NB4 (cell line): ENCODE data around the gene LCAT.

Experiments
- MYC ChIP-seq: IDR thresholded peaks from 2 replicates; pipeline ENCODE4 v1.6.1; 2011; ENCODE audit warnings: low read depth, low read length
- POLR2A ChIP-seq: IDR thresholded peaks from 2 replicates; pipeline ENCODE4 v1.6.1; 2011; ENCODE audit warnings: mild to moderate bottlenecking; ENCODE audit not compliant: insufficient read length; ENCODE audit errors: extremely low read depth
- TF ChIP-seq, protein P1 (sequence below): IDR thresholded peaks from one replicate; pipeline ENCODE4 v1.5.1; 2012; ENCODE audit warnings: low read depth, low read length
- TF ChIP-seq, protein P2 (sequence below): IDR thresholded peaks from 2 replicates; pipeline ENCODE4 v1.6.1; 2011; ENCODE audit warnings: low read depth, low read length

GRCh38 chr16:67987460-67988160 lies 43.7 kb upstream of the LCAT start:
- TF ChIP-seq, protein P1, sequence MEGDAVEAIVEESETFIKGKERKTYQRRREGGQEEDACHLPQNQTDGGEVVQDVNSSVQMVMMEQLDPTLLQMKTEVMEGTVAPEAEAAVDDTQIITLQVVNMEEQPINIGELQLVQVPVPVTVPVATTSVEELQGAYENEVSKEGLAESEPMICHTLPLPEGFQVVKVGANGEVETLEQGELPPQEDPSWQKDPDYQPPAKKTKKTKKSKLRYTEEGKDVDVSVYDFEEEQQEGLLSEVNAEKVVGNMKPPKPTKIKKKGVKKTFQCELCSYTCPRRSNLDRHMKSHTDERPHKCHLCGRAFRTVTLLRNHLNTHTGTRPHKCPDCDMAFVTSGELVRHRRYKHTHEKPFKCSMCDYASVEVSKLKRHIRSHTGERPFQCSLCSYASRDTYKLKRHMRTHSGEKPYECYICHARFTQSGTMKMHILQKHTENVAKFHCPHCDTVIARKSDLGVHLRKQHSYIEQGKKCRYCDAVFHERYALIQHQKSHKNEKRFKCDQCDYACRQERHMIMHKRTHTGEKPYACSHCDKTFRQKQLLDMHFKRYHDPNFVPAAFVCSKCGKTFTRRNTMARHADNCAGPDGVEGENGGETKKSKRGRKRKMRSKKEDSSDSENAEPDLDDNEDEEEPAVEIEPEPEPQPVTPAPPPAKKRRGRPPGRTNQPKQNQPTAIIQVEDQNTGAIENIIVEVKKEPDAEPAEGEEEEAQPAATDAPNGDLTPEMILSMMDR: no peak
- TF ChIP-seq POLR2A (no peak), MYC (no peak)
- TF ChIP-seq, protein P2, sequence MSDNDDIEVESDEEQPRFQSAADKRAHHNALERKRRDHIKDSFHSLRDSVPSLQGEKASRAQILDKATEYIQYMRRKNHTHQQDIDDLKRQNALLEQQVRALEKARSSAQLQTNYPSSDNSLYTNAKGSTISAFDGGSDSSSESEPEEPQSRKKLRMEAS: no peak
